GM18498 (cell line): Measurements from ENCODE around the gene PTCD2.
A peak's percentile ranks its signal among the peaks of the same experiment; 100 is the strongest.

Source experiments
- ATAC-seq: cut with Tn5 transposase; IDR thresholded peaks from one replicate; pipeline ENCODE4 v1.9.1; 2021; ENCODE audit warnings: mild to moderate bottlenecking, moderate library complexity; ENCODE audit not compliant: unreplicated experiment

PTCD2 gene

DNA sequence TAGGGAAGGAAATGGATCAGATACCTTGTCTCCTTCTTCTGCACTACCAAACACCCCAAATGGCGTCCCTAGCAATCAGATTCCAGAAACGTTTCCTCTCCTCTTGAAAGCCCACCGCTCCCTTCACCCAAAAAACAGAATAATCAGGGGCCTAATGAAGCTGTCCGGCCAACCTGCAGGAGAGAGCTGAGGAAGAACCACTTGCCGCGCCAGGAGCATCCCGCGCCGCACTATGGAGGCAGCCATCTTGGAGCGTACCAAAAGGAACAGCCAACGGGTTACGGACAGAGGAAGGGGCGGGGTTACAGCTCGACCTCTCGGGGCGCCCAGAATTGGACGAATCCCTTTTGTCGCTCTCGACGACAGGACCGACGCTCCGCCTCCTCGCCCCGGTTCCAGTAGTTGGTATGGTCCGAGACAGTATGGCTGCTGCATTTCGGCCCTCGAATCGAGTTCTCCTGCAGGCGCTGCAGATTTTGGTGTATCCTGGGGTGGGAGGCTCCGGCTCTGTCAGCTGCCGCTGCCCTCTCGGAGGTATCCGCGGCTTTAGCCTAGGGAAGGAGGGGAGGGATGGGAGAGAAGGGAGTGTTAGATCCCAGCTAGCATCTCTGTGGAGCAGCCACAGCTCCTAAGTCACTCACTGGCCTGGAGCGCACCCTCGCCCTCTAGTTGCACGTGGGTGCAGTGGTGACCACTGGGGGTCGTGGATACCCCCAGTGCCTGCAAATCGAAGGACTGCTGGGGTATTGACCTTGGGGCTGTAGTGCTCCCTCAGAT, at the start of gene PTCD2, which contains the start of gene MRPS27:
TSS of gene PTCD2 (plus strand) at position 398 of the 777 bp plus-strand sequence. CDS start at position 408, 10 bp downstream.
TSS of gene MRPS27 (minus strand) at position 265 of the 777 bp plus-strand sequence. CDS start at position 246, 19 bp downstream.
- ATAC-seq = peak; percentile 99

DNA sequence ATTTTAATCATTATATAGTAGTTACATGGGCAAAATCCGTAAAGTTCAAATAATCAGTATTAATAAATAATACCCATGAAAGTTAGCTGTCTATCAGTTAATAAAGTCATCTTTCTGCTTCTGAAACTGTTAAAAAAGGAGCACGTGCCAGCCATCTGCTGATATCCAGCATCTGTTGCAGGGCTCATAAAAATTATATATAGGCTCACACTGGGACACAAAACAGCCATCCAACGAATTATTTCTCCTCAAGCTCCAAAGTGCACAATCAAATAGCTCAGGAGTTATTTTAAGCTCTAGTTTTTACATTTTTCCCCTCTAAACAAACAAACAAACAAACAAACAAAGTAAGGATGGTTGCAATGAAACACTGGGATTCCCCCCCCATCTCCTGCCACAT, 48.5 kb upstream of the PTCD2 start:
- no peak for ATAC-seq

- ATAC-seq = no peak
Observed at GRCh38 chr5:72272398-72272797, 47.8 kb upstream of the PTCD2 start.

DNA sequence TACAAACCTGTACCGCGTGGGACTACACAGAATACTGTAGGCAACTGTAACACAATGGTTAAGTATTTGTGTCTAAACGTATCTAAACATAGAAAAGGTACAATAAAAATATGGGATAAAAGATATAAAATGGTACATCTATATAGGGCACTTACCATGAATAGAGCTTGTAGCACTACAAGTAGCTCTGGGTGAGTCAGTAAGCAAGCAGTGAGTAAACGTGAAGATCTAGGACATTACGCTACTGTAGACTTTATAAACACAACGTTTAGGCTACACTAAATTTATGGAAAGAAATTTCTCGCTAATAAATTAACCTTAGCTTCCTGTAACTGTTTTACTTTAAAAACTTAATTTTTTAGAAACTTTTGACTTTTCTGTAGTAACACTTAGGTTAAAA, 46.6 kb upstream of the PTCD2 start:
- ATAC-seq = no peak

GRCh38 chr5:72276219-72276752, 43.9 kb upstream of the PTCD2 start:
- ATAC-seq = no peak

- ATAC-seq = no peak
Observed at GRCh38 chr5:72280581-72281069, 39.5 kb upstream of the PTCD2 start.

- ATAC-seq = no peak
Observed at GRCh38 chr5:72281430-72281763, 38.8 kb upstream of the PTCD2 start.

- ATAC-seq = no peak
Observed at GRCh38 chr5:72281764-72282499, 38.2 kb upstream of the PTCD2 start.

DNA sequence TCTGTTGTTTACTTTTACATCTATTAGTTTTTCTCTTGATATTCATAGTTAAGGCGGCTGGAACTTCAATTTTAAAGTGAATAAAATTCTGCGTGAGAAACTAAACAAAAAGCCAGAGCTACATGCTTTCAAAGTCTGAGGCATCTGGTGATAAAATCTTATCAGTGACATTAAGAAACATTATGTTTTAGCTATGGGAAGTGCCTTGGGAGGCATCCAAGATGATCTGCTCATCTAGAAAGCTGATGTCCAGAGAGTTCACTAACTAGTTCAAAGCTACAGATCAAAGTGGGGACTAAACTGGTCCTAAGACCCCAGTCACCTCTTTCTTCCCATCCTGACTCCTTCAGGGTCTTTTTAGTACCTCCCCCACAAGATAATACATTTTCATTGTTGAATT, 37.3 kb upstream of the PTCD2 start:
- no peak for ATAC-seq

- no peak for ATAC-seq
Observed at GRCh38 chr5:72283358-72283757, 36.8 kb upstream of the PTCD2 start.

- no peak for ATAC-seq
Observed at GRCh38 chr5:72284559-72285423, 35.4 kb upstream of the PTCD2 start.

DNA sequence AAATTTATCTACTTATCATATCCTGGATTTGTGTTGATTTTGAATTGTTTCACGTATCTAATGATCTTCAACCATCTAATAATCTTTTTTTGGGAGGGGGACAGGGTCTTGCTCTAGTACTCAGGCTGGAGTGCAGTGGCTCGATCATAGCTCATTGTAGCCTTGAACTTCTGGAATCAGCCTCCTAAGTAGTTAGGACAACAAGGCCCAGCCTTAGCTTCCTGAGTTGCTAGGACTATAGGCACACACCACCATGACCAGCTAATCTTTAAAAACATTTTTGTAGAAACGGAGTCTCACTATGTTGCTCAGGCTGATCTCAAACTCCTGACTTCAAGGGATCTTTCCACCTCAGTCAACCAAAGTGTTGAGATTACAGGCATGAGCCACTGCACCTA, 34.8 kb upstream of the PTCD2 start:
- ATAC-seq = no peak

DNA sequence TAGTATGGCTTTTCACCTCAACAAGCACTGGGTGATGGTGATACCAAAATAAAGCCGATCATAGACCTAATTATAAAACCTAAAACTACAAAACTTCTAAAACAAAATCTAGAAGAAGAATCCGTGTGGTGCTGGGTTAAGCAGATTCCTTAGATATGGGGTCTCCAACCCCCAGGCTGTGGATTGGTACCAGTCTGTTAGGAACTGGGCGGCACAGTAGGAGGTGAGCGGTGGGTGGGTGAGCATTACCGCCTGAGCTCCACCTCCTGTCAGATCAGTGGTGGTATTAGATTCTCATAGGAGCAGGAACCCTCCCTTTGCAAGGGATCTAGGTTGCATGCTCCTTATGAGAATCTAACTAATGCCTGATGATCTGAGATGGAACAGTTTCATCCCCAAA, 33.4 kb upstream of the PTCD2 start:
- ATAC-seq = no peak

DNA sequence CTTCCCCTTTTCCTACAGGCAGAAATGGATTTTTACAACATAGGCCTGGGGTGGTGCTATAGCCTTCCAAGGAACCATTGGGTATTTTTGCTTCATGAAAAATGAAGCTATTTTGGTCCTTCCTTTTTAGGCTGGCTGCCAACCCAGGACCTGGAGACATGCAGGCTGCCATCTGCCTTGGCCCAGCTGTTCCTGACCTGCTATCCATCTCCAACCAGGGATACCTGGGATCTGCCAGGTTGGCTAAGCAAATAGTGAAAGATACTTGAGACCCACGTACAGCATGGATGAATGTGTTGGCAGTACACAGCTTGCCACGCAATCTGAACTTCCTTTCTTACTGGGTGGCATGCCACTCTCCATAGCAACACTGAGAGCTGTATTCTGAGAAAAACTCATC, 31.2 kb upstream of the PTCD2 start:
- no peak for ATAC-seq

DNA sequence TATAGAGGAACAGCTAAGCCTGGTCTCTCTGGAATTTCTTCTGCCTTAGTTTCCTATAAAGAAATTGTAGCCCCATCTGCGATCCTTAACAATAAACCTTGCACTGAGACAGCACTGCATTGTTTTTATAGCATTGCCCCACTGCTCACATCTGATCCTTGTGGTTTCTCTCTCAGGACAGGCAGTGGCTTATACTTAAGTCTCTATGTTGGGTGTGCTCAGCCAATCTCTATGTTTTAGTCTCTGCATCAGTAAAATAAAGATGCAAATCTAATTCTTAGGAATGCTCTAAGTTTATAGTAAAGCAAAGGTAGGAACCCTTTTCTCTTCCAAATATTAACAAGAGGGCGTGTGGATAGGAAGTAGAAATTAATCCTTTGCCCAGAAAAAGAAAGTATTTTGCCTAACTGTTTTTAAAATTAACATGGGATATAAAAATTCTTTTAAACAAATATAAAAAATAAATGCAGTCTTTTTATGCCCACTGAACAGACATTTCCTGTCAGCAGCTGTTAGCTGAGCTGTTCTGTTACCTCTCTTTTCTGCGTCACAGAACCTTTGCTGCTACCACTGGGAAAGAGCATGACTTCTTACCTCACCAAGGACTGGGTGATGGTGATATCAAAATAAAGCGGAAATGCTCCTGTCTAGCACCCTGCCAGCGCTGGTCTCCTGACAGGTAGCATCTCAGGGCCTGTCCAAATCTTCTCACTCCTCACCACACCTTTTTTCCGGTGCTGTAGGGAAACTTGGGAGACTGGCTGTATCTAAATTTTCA, 29.6 kb upstream of the PTCD2 start:
- no peak for ATAC-seq

DNA sequence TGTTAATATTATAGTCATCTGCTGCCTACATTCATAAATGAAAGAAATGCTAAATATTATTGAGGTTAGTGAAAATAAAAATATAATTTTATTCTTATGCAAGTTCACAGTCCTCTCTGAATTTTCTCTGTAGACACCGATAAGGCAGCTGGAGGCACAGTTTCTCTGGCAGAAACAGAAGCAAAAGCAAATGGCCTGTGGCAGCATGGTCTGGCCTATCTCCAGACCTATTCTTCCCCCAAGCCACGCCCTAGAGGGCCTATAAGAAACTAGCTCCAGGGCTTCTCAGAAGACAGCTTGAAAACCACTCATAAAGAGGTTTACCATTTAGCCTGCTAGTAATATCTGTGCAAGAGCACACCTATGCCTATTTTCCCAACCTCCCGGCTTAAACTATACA, 28.6 kb upstream of the PTCD2 start:
- no peak for ATAC-seq

GRCh38 chr5:72292411-72292810, 27.8 kb upstream of the PTCD2 start:
- no peak for ATAC-seq

DNA sequence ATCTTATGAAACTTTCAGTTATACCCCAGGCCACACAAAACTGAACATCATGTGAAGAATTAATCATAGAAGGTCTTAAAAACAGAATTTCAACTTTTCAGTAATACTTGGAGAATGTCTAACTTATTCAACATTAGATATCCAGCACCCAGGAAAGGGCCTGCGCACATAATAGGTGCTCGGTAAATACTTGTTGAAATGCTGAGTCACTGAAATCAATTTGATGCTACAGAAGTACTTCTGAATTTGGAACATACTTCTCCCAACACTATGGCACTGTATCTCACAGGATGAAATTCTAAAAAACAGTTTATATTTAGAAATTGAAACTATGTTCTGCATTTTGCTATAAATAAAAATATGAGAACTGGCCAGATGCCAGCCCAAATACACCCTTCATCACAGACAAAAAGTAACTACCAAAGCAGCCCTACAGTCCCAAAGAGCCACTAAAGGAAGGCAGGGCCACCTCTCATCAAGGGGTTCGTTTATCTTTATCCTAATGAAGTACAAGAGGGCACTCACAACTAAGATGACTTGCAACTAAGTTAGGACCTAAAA, 26.6 kb upstream of the PTCD2 start:
- no peak for ATAC-seq

- ATAC-seq = no peak
Observed at GRCh38 chr5:72294473-72294872, 25.7 kb upstream of the PTCD2 start.

GRCh38 chr5:72295539-72295938, 24.6 kb upstream of the PTCD2 start:
- ATAC-seq = no peak
